Fibroblast of lung (primary cell): ENCODE results near the gene TOR4A. TPM values are rescaled to one million over a fixed set of nuclear protein-coding genes. Genes with fewer than 3 reads are reported as not detected.

Experiments used
- DNase-seq, 2 donors: peaks; one replicate each; pipeline versions ENCODE4 v3.0.0 to v3.0.0-alpha.2; 2010; ENCODE audit warnings: low read depth in 2 of 2
- H2AFZ ChIP-seq: 2 replicates; pipeline ENCODE4 v1.5.1; 2012; ENCODE audit warnings: low read length, control low read depth, inconsistent platforms
- H3K27ac ChIP-seq: 2 replicates; pipeline ENCODE4 v1.5.1; 2011; ENCODE audit warnings: low read length, control low read depth; ENCODE audit not compliant: insufficient read depth
- H3K27me3 ChIP-seq: 2 replicates; pipeline ENCODE4 v1.5.1; 2011; ENCODE audit warnings: mild to moderate bottlenecking, low read length; ENCODE audit not compliant: control insufficient read depth, insufficient read depth
- H3K36me3 ChIP-seq: 2 replicates; pipeline ENCODE4 v1.5.1; 2011; ENCODE audit warnings: low read length; ENCODE audit not compliant: control insufficient read depth, insufficient read depth
- H3K4me1 ChIP-seq: 2 replicates; pipeline ENCODE4 v1.5.1; 2011; ENCODE audit warnings: low read length; ENCODE audit not compliant: control insufficient read depth, insufficient read depth; ENCODE audit errors: extremely low read depth
- H3K4me2 ChIP-seq: 2 replicates; pipeline ENCODE4 v1.5.1; 2011; ENCODE audit warnings: low read length, control low read depth; ENCODE audit not compliant: insufficient read depth; ENCODE audit errors: extremely low read depth
- H3K4me3 ChIP-seq, 4 experiments: fragments of 200-600 bp in 1 of 4; sonication (generic) in 1 of 4; replicated peaks in 1 of 4; 2 replicates each; pipeline ENCODE4 v1.5.1; 2011 to 2016; ENCODE audit warnings: low read length in 4 of 4, low read depth in 3 of 4, mild to moderate bottlenecking in 3 of 4, control low read depth in 2 of 4, inconsistent platforms in 1 of 4, mixed read lengths in 1 of 4; ENCODE audit not compliant: insufficient read depth in 1 of 4; ENCODE audit errors: control extremely low read depth in 1 of 4
- H3K79me2 ChIP-seq: 2 replicates; pipeline ENCODE4 v1.5.1; 2012; ENCODE audit warnings: mild to moderate bottlenecking, low read length, inconsistent platforms; ENCODE audit not compliant: control insufficient read depth, insufficient read depth
- H3K9ac ChIP-seq: 2 replicates; pipeline ENCODE4 v1.5.1; 2011; ENCODE audit warnings: mild to moderate bottlenecking, low read length, control low read depth; ENCODE audit not compliant: insufficient read depth
- H3K9me3 ChIP-seq: 2 replicates; pipeline ENCODE4 v1.5.1; 2012; ENCODE audit warnings: low read depth, low read length; ENCODE audit not compliant: control insufficient read depth, insufficient read depth
- H4K20me1 ChIP-seq: 2 replicates; pipeline ENCODE4 v1.5.1; 2011; ENCODE audit warnings: low read length; ENCODE audit not compliant: control insufficient read depth, insufficient read depth; ENCODE audit errors: extremely low read depth
- CTCF ChIP-seq, 2 donors: IDR thresholded peaks in 1 of 2; conservative IDR thresholded peaks in 1 of 2; 1 replicate in 1 of 2; 2 replicates in 1 of 2; pipeline ENCODE4 v1.5.1; 2011 to 2012; ENCODE audit warnings: low read length in 2 of 2, control low read depth in 1 of 2, inconsistent platforms in 1 of 2, low read depth in 1 of 2, mild to moderate bottlenecking in 1 of 2
- EZH2 ChIP-seq: IDR thresholded peaks from 2 replicates; pipeline ENCODE4 v1.5.1; 2012; ENCODE audit warnings: low read length, control low read depth, mild to moderate bottlenecking; ENCODE audit errors: missing control alignments
- polyA plus RNA-seq, 2 donors: library from polyadenylated mRNA; depleted of rRNA in 1 of 2; stranded (reverse) in 1 of 2; unstranded in 1 of 2; fragments of >200 nt; gene quantifications; 2 replicates each; pipeline ENCODE4 v1.2.1, GENCODE V29; 2011 to 2012; ENCODE audit warnings: missing spikeins in 1 of 2
- total RNA-seq: library from RNA; depleted of rRNA; stranded (reverse); fragments of >200 nt; gene quantifications from 2 replicates; pipeline ENCODE4 v1.2.1, GENCODE V29; 2014

Gene TOR4A
- total and polyA plus RNA-seq, 2 donors (not counting 1 experiment from before 2014, with no cell fraction given): 3.3 to 22.1 TPM

DNA sequence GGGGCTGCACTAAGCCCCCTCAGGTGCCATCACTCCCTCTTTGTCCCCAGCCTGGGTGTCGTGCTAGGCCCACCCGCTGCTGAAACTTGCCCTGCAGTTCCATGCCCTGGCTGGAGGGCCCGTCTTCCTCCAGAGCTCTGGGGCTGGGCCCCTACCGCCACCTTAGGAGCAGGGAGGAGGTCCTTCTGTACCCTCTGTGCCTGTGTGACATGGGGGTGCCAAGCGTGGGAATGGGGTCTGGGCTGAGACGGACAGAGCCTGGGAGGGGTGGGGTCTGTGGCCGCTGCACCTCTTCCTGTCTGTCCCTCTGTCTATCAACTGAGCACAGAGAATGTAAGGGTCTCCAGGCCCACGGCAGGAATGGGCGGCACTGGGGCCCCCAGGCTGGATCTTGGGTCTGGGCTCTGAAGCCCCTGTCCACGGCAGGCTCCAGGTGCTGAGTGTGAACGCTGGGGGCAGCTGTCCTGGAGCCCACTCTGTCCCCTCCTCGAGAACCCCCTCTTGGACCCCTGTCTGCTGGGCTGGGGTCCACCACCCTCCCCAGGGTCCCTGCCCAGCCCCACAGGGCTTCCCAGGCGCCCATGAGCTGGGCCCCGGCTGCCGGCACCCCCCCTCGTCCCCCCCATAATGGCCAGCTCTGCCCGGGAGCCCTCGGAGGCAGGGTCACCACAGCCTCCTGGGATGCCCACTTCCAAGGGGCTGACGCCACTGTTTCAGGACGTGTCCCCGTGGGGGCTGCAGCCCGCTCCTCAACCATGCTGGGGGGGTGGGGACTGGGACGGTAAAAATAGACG, 40.4 kb downstream of the TOR4A start:
- H3K27ac ChIP-seq: no peak overlapping the region
- H3K27me3 ChIP-seq: no peaks in the 10 kb centered on the region
- H3K4me1 ChIP-seq: no peaks in the 10 kb centered on the region
- H4K20me1 ChIP-seq: no peaks in the 10 kb centered on the region
- no peak overlapping the region for H3K4me3 ChIP-seq
- DNase-seq: no peak
- no peak overlapping the region for H3K9ac ChIP-seq
- no peak for TF ChIP-seq CTCF (conservative IDR thresholded peaks at IDR 0.05 in 1 of 2, IDR thresholded peaks at IDR 0.05 in 1 of 2; ENCODE audit: low read depth in 1 of 2, low read length in 2 of 2)
- no peak for TF ChIP-seq EZH2
- no peaks in the 10 kb centered on the region for H3K9me3 ChIP-seq
- H2AFZ ChIP-seq: no peak overlapping the region
- H3K36me3 ChIP-seq: no peaks in the 10 kb centered on the region
- H3K79me2 ChIP-seq: no peaks in the 10 kb centered on the region
- H3K4me2 ChIP-seq: no peak overlapping the region

DNA sequence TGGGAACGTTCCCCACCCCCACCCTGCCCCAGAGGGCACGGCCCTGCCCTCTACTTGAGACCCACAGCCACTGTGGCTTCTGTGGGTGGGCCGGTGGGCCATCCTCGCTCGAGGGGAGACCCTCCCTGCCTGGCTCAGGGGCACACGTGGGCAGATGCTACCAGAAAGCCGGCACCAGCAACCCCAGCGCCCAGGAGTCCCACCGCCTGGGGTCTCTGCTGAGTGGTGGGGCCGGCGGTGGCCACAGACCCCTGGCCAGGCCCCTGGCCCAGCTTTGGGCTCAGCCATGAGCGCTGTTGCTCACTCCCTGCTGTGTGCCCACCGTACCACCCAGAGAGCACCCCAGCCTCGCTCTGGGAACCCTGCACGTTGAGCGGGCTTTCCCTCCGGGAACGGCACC, 41.1 kb downstream of the TOR4A start:
- Histone ChIP-seq H3K9ac (no peak overlapping the region), H2AFZ (no peak overlapping the region)

More for the DNA sequence above, 41.1 kb downstream of the TOR4A start:
- H3K9me3 ChIP-seq: no peaks in the 10 kb centered on the region
- no peak overlapping the region for H3K4me3 ChIP-seq
- no peak for TF ChIP-seq CTCF (conservative IDR thresholded peaks at IDR 0.05 in 1 of 2, IDR thresholded peaks at IDR 0.05 in 1 of 2; ENCODE audit: low read depth in 1 of 2, low read length in 2 of 2)
- no peak for TF ChIP-seq EZH2
- H3K27ac ChIP-seq: no peak overlapping the region
- no peaks in the 10 kb centered on the region for H3K79me2 ChIP-seq
- no peak overlapping the region for H3K4me2 ChIP-seq
- no peak for DNase-seq
- H3K36me3 ChIP-seq: no peaks in the 10 kb centered on the region
- H4K20me1 ChIP-seq: no peaks in the 10 kb centered on the region
- H3K27me3 ChIP-seq: no peaks in the 10 kb centered on the region
- H3K4me1 ChIP-seq: no peaks in the 10 kb centered on the region
